Endothelial cell of umbilical vein (primary cell): Measurements from ENCODE around the gene MARK4.

ENCODE experiments used
- CTCF ChIP-seq, 2 donors: IDR thresholded peaks; 1 replicate in 1 of 2; 2 replicates in 1 of 2; pipeline ENCODE4 v1.5.1; 2011; ENCODE audit warnings: low read length in 2 of 2, mild to moderate bottlenecking in 2 of 2, moderate library complexity in 2 of 2, control low read depth in 1 of 2, inconsistent platforms in 1 of 2, low read depth in 1 of 2; ENCODE audit not compliant: insufficient read depth in 1 of 2; ENCODE audit errors: extremely low read depth in 1 of 2
- EZH2 ChIP-seq: IDR thresholded peaks from 2 replicates; pipeline ENCODE4 v1.6.1; 2012; ENCODE audit warnings: borderline replicate concordance, low read depth, mild to moderate bottlenecking, moderate library complexity, low read length, inconsistent platforms; ENCODE audit not compliant: severe bottlenecking
- MAX ChIP-seq: IDR thresholded peaks from 2 replicates; pipeline ENCODE4 v1.6.1; 2011; ENCODE audit not compliant: insufficient read depth, insufficient read length
- MYC ChIP-seq: IDR thresholded peaks from one replicate; pipeline ENCODE4 v1.6.1; 2011; ENCODE audit warnings: mild to moderate bottlenecking, low read depth, low read length
- POLR2A ChIP-seq: IDR thresholded peaks from 2 replicates; pipeline ENCODE4 v1.6.1; 2012; ENCODE audit warnings: low read depth, mild to moderate bottlenecking, control low read depth, low read length
- POLR2AphosphoS5 ChIP-seq: IDR thresholded peaks from 2 replicates; pipeline ENCODE4 v1.6.1; 2012; ENCODE audit warnings: low read depth, mild to moderate bottlenecking, control low read depth, low read length, moderate library complexity; ENCODE audit not compliant: insufficient read depth

GRCh38 chr19:45275370-45275971 lies 24.4 kb downstream of the MARK4 start:
- TF ChIP-seq MYC (no peak), CTCF (IDR thresholded peaks at IDR 0.05; ENCODE audit: extremely low read depth in 1 of 2, insufficient read depth in 1 of 2, low read depth in 1 of 2, low read length in 2 of 2) (no peak), POLR2A (no peak), MAX (no peak), EZH2 (no peak), POLR2AphosphoS5 (no peak)
